IPS-18c (cell line): Measurements from ENCODE around the gene PLEKHM2.

Experiments used
- H3K4me3 ChIP-seq: 2 replicates; pipeline ENCODE4 v1.7.0; 2013; ENCODE audit warnings: low read depth, mild to moderate bottlenecking, low read length, moderate library complexity; ENCODE audit not compliant: insufficient read depth
- H3K9me3 ChIP-seq: one replicate; pipeline ENCODE4 v1.6.1; 2013; ENCODE audit warnings: mild to moderate bottlenecking, low read length, moderate library complexity; ENCODE audit not compliant: control insufficient read depth, insufficient read depth

The PLEKHM2 gene

GRCh38 chr1:15714406-15715136, 30.5 kb downstream of the PLEKHM2 start:
- no peak overlapping the region for H3K4me3 ChIP-seq
- no peaks in the 10 kb centered on the region for H3K9me3 ChIP-seq

GRCh38 chr1:15717418-15718125, 33.5 kb downstream of the PLEKHM2 start:
- no peaks in the 10 kb centered on the region for H3K9me3 ChIP-seq
- no peak overlapping the region for H3K4me3 ChIP-seq

- Histone ChIP-seq H3K9me3 (no peaks in the 10 kb centered on the region), H3K4me3 (no peak overlapping the region)
Observed at GRCh38 chr1:15718199-15718601, 34.1 kb downstream of the PLEKHM2 start.

GRCh38 chr1:15719381-15720120, 35.4 kb downstream of the PLEKHM2 start:
- Histone ChIP-seq H3K4me3 (no peak overlapping the region), H3K9me3 (no peaks in the 10 kb centered on the region)

GRCh38 chr1:15720861-15721260, 36.7 kb downstream of the PLEKHM2 start:
- no peaks in the 10 kb centered on the region for H3K9me3 ChIP-seq
- no peak overlapping the region for H3K4me3 ChIP-seq

- no peak overlapping the region for H3K4me3 ChIP-seq
Observed at GRCh38 chr1:15722411-15722810, 38.3 kb downstream of the PLEKHM2 start.

GRCh38 chr1:15722836-15723532, 38.9 kb downstream of the PLEKHM2 start:
- no peaks in the 10 kb centered on the region for H3K9me3 ChIP-seq
- H3K4me3 ChIP-seq = no peak overlapping the region

More at GRCh38 chr1:15722411-15722810, 38.3 kb downstream of the PLEKHM2 start:
- H3K9me3 ChIP-seq = no peaks in the 10 kb centered on the region

- Histone ChIP-seq H3K4me3 (no peak overlapping the region), H3K9me3 (no peaks in the 10 kb centered on the region)
Observed at GRCh38 chr1:15723631-15724246, 39.6 kb downstream of the PLEKHM2 start.

- H3K4me3 ChIP-seq = no peak overlapping the region
- no peaks in the 10 kb centered on the region for H3K9me3 ChIP-seq
Observed at GRCh38 chr1:15724949-15725880, 41.1 kb downstream of the PLEKHM2 start.

- H3K4me3 ChIP-seq = no peak overlapping the region
- H3K9me3 ChIP-seq = no peaks in the 10 kb centered on the region
Observed at GRCh38 chr1:15726508-15726907, 42.4 kb downstream of the PLEKHM2 start.

GRCh38 chr1:15727021-15727420, 42.9 kb downstream of the PLEKHM2 start:
- Histone ChIP-seq H3K4me3 (no peak overlapping the region), H3K9me3 (no peaks in the 10 kb centered on the region)

- H3K4me3 ChIP-seq = no peak overlapping the region
- H3K9me3 ChIP-seq = no peaks in the 10 kb centered on the region
Observed at GRCh38 chr1:15727424-15727823, 43.3 kb downstream of the PLEKHM2 start.

GRCh38 chr1:15727866-15728534, 43.9 kb downstream of the PLEKHM2 start:
- H3K9me3 ChIP-seq = peaks cover under 1% of the 10 kb centered on the region
- H3K4me3 ChIP-seq = no peak overlapping the region

- no peak overlapping the region for H3K4me3 ChIP-seq
- peaks cover 2% of the 10 kb centered on the region for H3K9me3 ChIP-seq
Observed at GRCh38 chr1:15728937-15729657, 45.0 kb downstream of the PLEKHM2 start.

GRCh38 chr1:15730423-15730822, 46.3 kb downstream of the PLEKHM2 start:
- peaks cover 2% of the 10 kb centered on the region for H3K9me3 ChIP-seq
- no peak overlapping the region for H3K4me3 ChIP-seq
